ENCODE data around the gene OLFML2B.

The OLFML2B gene

DNA sequence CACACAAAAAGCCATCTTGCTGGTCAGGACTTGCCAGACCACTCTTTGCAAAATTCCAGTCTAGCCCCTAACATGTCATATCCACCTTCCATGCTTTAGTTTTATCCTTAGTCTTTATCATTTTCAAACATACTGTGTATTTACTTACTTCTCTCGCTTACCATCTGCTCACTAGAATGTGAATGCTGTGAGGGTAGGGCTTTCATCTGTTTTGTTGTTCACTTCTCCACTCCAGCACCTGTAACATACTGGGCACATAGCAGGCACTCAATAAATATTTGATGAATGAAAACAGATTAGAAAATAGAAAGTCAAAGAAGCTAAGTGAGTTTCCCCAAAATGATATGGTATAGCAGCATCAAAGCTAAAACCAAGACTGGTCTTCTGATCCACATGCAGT, 79.9 kb downstream of the OLFML2B start:
- DNase-seq: no peak

DNA sequence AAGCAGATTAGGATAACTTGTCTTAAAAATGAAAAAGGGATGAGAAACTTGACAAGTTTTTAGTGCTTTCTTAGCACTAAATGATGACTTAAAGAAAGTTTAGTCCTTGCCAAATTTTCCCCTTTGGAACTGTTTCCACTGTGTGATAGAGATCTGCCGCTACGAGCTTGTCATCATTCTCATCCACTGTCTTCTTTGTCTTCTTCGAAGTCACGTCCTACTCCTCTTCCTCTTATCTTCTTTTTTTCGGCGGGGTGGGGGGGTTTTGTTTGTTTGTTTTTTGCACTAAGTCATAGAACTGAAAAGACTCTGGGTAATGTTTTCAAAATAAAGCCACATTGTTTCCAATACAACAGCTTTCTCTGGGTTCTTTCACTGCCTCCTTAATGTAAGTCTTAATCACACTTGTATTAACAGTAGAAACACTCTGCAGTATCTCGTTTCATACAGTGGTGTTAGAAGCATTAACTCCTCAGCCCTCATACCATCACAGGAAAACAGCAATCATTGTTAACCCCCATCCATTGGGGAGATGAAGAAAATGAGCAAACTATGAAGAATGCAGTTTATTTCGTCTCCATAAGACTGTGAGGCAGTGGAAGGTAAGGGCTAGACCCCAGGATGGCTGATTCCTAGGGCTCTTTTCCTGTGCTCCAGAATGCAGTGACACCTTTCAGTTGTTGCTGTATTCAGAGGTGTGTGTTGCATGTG, 81.8 kb downstream of the OLFML2B start:
- DNase-seq: no peak

DNA sequence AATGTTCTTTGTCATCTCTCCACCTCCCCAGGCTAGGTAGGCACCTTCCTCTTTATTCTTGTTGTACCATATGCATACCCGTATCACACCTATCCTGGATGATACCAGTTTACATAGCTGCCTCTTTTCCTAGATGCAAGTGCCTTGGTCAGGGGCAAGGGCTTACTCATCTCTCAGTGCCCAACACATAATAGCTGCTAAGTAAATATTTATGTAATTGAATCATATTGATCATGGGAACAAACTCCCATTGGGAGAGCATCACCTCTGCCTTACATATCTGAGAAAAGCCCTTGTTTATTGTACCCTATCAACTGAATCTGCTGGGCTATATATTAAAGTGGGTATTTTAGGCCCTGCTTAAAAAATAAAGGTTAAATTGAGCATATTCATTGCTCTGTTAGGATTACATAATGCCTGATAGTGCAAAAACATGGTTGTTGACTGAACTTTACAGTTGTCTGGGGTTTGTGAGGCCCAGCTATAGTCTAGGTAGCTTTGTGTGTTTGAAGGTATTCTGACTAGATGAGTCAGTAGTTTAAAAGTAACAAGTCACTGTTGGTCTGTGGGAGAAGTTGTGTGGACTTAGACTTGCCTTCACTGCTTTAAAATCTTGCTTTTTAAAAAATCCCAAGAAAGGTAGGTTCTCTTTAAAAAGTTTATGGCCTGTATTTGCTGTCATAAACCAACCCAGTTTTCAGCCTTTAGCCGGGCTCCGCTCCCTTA, 82.6 kb downstream of the OLFML2B start:
- no peak for DNase-seq

GRCh38 chr1:161936786-161937185, 86.9 kb downstream of the OLFML2B start:
- no peak for DNase-seq

DNA sequence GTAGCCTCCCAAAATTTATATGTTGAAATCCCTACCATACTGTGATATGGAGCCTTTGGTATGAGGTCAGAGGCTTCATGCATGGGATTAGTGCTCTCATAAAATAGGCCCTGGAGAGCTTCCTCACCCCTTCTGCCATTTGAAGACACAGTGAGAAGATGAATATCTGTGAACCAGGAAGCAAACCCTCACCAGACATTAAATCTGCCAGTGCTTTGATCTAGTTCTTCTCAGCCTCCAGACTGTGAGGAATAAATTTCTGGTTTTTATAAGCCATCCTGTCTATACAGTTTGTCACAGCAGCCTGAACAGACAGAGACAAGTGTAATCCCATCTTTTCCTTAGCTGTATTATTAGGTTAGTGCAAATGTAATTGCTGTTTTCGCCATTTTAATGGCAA, 88.4 kb downstream of the OLFML2B start:
- DNase-seq: no peak

DNA sequence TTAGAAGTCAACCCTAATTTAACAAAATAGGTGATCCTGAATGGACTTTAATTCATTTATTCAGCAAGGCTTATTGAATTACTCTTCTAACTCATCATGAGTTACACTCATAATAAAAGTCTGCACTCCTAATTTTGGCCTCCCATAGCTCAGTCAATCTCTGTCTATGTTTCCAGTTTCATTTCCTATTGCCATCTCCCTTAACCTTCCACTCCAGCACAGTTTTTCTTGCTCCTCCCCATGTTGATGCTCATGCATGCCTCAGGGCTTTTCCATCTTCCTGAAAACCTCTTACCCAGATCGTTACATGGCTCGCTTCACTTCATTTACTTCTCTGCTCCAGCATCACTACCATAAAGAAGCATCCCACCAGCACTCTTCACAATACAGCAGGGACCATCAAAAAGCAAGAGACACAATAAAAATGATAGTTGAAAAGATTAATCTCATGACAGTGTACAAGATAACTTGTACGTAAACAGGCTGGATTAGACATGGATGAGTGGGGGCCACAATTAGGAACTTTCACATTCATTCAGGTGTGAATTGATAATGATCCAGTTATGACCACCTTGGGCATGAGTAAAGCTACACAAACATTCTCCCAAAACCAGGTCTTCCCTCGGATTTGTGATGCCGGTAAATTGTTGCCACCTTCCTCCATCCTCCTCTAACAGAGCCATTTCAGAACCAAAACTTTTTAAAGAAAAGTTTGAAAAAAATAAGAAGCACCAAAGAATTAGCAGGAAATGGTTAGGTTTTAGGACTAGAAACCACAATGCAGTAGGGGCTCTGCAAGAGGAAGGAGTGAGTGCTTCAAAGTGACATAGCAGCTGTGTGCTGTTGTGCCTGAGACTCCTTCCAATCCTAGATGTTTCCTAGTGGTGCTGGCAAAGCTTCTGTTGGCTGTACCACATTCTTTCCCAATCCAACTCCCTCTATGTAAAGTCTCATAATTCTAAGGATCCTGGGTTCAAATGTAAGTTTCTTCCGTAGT, 89.8 kb downstream of the OLFML2B start:
- no peak for DNase-seq
